ENCODE measurements around the gene MTAP.

DNA sequence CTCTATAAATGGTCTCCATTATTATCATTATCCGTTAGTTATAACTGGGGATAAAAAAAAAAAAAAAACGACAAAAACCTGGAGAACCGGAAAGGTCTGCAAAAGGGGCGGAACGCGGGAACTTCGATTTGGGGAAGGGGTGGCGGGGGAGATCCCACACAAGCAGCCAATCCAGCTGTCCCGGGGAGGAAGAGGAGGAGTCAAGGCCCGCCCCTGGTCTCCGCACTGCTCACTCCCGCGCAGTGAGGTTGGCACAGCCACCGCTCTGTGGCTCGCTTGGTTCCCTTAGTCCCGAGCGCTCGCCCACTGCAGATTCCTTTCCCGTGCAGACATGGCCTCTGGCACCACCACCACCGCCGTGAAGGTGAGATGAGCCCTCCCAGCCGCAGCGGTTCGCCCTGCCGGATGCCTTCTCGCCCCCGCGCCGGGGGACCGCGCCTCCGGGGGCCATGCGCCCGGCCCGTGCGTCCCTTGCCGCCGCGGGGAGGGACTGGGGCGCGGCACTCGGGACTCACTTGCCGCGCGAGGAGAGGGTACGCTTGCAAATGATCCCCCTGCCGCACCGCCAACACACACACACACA is at the start of gene MTAP:
- TF ChIP-seq, protein P1, sequence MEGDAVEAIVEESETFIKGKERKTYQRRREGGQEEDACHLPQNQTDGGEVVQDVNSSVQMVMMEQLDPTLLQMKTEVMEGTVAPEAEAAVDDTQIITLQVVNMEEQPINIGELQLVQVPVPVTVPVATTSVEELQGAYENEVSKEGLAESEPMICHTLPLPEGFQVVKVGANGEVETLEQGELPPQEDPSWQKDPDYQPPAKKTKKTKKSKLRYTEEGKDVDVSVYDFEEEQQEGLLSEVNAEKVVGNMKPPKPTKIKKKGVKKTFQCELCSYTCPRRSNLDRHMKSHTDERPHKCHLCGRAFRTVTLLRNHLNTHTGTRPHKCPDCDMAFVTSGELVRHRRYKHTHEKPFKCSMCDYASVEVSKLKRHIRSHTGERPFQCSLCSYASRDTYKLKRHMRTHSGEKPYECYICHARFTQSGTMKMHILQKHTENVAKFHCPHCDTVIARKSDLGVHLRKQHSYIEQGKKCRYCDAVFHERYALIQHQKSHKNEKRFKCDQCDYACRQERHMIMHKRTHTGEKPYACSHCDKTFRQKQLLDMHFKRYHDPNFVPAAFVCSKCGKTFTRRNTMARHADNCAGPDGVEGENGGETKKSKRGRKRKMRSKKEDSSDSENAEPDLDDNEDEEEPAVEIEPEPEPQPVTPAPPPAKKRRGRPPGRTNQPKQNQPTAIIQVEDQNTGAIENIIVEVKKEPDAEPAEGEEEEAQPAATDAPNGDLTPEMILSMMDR (IDR thresholded peaks at IDR 0.05; ENCODE audit: low read depth, low read length, poor library complexity, severe bottlenecking): no peak
- TF ChIP-seq EZH2phosphoT487 (IDR thresholded peaks at IDR 0.05; ENCODE audit: borderline replicate concordance, low read length): no peak

Measured in DOHH2 (cell line).